ENCODE measurements around the gene MUC2.
"Not testable (repeated sequence)": the region's sequence is repeated elsewhere in the genome, so short reads cannot be mapped to it uniquely, and the experiment has no call there.

The MUC2 gene

DNA sequence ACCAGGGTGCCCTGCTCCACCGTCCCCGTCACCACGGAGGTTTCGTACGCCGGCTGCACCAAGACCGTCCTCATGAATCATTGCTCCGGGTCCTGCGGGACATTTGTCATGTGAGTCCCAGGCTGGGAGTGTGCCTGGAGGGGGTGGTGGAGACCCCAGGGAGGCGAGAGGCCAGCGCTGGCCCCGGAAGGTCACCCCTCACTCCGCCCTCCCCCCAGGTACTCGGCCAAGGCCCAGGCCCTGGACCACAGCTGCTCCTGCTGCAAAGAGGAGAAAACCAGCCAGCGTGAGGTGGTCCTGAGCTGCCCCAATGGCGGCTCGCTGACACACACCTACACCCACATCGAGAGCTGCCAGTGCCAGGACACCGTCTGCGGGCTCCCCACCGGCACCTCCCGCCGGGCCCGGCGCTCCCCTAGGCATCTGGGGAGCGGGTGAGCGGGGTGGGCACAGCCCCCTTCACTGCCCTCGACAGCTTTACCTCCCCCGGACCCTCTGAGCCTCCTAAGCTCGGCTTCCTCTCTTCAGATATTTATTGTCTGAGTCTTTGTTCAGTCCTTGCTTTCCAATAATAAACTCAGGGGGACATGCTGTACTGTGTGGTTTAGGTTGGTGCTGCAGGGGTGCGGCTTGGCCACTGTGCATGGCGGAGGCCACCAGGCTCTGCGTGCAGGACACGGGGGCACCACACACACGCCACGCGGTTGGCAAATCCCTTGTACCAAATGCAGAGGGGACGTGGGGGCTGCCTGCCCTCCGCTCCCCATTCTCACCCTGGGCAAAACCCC is 35.4 kb downstream of the MUC2 start:
- DNase-seq (ENCODE audit: low read depth), result no peak
- TF ChIP-seq, protein P1, sequence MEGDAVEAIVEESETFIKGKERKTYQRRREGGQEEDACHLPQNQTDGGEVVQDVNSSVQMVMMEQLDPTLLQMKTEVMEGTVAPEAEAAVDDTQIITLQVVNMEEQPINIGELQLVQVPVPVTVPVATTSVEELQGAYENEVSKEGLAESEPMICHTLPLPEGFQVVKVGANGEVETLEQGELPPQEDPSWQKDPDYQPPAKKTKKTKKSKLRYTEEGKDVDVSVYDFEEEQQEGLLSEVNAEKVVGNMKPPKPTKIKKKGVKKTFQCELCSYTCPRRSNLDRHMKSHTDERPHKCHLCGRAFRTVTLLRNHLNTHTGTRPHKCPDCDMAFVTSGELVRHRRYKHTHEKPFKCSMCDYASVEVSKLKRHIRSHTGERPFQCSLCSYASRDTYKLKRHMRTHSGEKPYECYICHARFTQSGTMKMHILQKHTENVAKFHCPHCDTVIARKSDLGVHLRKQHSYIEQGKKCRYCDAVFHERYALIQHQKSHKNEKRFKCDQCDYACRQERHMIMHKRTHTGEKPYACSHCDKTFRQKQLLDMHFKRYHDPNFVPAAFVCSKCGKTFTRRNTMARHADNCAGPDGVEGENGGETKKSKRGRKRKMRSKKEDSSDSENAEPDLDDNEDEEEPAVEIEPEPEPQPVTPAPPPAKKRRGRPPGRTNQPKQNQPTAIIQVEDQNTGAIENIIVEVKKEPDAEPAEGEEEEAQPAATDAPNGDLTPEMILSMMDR (conservative IDR thresholded peaks at IDR 0.05; ENCODE audit: low read depth, low read length), result no peak
- H3K4me3 ChIP-seq (ENCODE audit: low read depth, low read length), result no peak overlapping the region

DNA sequence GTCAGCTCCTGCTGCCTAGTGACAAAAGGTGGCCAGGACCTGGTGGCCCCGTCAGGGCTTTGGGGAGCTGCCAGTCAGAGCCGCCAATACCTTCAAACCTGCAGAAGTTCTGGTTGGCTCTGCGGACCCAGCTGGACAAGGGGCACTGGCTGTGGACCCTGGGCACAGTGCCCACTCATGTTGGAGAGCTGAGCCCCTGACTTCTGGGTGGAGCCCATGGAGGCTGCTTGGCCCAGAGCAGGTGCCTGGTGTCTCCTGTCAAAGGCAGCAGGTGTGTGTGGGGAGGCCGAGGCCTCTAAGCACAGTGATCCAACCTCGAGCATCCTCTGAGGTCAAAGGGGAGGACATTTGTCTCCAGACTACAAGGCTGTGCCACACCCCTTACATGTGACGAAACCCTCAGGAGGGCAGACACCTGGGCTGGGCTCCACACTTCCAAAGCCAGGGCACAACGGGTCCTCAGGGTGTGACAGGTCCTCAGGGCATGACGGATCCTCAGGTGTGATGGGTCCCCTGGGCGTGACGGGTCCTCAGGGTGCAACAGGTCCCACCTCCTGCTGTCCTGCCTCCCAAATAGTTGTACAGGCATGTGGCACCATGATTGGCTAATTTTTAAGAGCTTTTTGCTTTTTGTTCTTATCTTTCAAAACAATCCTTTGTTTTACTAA is 37.0 kb downstream of the MUC2 start:
- no peak overlapping the region for H3K4me3 ChIP-seq (ENCODE audit: low read depth, low read length)
- DNase-seq (ENCODE audit: low read depth), result no peak
- TF ChIP-seq, protein P1 (conservative IDR thresholded peaks at IDR 0.05; ENCODE audit: low read depth, low read length), result no peak

DNA sequence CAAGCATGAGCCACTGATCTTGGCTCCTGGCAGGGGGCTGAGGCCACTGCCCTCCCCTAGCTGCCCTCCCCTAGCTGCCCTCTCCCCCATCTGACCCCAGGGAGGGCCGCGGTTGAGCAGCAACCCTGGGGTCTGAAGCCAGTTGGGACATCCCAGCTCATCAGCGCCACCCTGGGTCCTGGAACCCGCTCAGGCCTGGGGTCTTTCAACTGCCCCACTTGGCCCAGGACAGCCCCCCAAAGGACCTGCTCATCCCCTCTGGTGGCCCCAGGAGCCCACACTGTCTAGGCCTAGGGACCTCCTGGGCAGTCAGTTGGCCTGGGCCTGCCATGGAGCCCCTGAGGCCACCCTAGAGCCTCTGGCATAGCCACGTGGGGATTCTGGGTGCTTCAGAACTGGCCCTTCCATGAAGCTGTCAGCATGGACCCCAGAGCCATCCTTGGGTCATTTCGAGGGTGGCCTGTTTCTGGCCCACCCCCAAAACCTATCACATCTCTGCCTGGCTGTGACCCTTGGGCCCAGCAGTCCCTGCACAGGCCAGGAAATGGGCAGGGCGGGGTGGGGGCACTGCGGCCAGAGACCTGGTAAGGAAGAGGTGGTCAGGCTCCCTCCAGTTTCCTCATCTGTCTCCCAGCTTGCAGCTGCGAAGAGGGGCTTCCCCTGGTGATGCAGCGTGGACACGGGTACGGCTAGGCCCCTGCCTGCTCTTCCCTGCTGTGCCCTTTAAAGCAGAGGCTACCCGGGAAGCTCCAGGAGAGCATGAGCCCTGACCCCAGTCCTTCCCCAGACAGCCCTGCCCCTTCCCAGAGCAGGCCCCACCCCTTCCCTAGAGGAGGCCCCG is 37.9 kb downstream of the MUC2 start:
- TF ChIP-seq, protein P1 (conservative IDR thresholded peaks at IDR 0.05; ENCODE audit: low read depth, low read length), result no peak
- no peak overlapping the region for H3K4me3 ChIP-seq (ENCODE audit: low read depth, low read length)
- DNase-seq (ENCODE audit: low read depth), result no peak

DNA sequence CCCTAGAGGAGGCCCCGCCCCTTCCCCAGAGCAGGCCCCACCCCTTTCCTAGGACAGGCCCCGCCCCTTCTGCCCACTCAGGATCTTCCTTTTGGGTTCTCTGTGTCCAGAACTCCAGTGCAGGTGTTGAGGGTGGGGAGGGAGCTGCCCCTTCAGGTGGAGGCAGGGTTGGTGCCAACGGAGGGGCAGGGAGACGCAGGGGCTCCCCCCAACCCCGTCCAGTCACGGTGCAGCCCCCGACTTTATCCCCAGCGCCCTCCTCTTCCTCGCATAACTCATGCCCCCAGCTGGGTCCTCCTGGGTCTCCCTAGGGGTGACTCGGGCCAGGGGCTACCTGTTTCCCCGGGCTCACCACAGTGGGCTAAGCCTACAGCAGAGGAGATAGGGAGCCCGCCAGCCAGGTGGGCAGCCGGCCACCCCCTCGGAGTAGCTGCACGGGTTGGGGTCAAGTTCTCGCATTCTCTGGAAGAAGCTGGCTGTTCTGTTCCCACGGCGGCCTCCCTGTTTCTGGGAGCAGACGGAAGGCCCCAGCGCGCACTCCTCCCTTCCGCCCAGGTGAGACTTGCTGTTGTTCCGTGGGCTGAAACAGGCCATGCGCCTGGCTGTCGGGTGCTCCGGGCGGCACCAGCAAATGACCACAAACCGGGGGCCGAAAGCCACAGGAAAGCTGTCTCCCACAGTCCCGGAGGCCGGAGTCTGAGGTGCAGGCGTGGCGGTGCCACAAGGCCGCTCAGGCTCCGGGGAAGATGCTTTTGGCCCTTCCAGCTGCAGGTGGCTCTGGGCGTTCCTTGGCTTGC is 38.9 kb downstream of the MUC2 start:
- no peak for DNase-seq (ENCODE audit: low read depth)
- no peak overlapping the region for H3K4me3 ChIP-seq (ENCODE audit: low read depth, low read length)
- TF ChIP-seq, protein P1 (conservative IDR thresholded peaks at IDR 0.05; ENCODE audit: low read depth, low read length), result no peak

DNA sequence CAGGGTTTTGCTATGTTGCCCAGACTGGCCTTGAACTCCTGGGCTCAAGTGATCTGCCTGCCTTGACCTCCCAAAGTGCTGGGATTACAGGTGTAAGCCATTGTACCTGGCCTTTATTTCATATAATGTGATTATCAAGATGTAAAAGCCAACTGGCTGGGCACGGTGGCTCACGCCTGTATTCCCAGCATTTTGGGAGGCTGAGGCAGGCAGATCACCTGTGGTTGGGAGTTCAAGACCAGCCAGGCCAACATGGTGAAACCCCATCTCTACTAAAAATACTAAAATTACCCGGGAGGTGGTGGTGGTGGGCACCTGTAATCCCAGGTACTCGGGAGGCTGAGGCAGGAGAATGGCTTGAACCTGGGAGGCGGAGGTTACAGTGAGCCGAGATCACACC is 40.6 kb downstream of the MUC2 start:
- not testable (repeated sequence) for H3K4me3 ChIP-seq (ENCODE audit: low read depth, low read length); DNase-seq (ENCODE audit: low read depth)

DNA sequence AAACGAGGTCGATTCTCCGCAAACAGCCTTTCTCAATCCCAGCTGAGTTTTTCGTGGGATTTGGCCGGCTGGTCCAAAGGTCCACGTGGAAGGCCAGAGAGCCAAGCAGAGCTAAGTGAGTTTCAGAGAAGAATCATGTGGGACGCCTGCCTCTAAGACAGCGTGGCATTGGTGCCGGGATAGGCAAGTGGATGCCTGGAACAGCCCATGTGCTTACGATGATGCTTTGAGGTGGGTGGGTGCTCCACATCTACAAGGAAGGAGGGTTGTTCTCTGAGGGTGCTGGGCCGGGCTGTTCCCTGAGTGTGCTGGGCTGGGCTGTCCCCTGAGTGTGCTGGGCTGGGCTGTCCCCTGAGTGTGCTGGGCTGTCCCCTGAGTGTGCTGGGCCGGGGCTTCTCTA is 41.4 kb downstream of the MUC2 start:
- H3K4me3 ChIP-seq (ENCODE audit: low read depth, low read length), result no peak overlapping the region
- TF ChIP-seq, protein P1 (conservative IDR thresholded peaks at IDR 0.05; ENCODE audit: low read depth, low read length), result no peak
- DNase-seq (ENCODE audit: low read depth), result no peak
